GM23338 (cell line): Measurements from ENCODE around the gene CORO7. TPM values are rescaled to one million over a fixed set of nuclear protein-coding genes. Genes with fewer than 3 reads are reported as not detected.
A peak's percentile ranks its signal among the peaks of the same experiment; 100 is the strongest.

ENCODE experiments used
- ATAC-seq: fragments of 200-7000 bp; cut with Tn5 transposase; 3 replicates; pipeline ENCODE4 v1.9.1; 2020
- DNase-seq: peaks from one replicate; pipeline ENCODE4 v3.0.0-alpha.2; 2015; ENCODE audit warnings: low spot score
- H2AFZ ChIP-seq: fragments of 200-600 bp; sonication (generic); 2 replicates; pipeline ENCODE4 v1.8.0; 2016; ENCODE audit warnings: antibody characterized with exemption, mild to moderate bottlenecking, moderate library complexity
- H3F3A ChIP-seq: fragments of 200-600 bp; sonication (generic); replicated peaks from 2 replicates; pipeline ENCODE4 v1.8.0; 2017; ENCODE audit warnings: antibody characterized with exemption, mixed run types, low read depth
- H3K27ac ChIP-seq: fragments of 200-600 bp; sonication (generic); 2 replicates; pipeline ENCODE4 v1.6.1; 2016; ENCODE audit warnings: low read depth
- H3K27me3 ChIP-seq: fragments of 200-600 bp; sonication (generic); 2 replicates; pipeline ENCODE4 v1.8.0; 2016; ENCODE audit warnings: mild to moderate bottlenecking, mixed run types, moderate library complexity; ENCODE audit not compliant: insufficient read depth
- H3K36me3 ChIP-seq: fragments of 200-600 bp; sonication (generic); 2 replicates; pipeline ENCODE4 v1.8.0; 2016; ENCODE audit warnings: mild to moderate bottlenecking; ENCODE audit not compliant: insufficient read depth
- H3K4me1 ChIP-seq: fragments of 200-600 bp; sonication (generic); 2 replicates; pipeline ENCODE4 v1.8.0; 2016; ENCODE audit warnings: mild to moderate bottlenecking, moderate library complexity; ENCODE audit not compliant: insufficient read depth
- H3K4me2 ChIP-seq: fragments of 200-600 bp; sonication (generic); 2 replicates; pipeline ENCODE4 v1.7.1; 2017; ENCODE audit warnings: mixed run types
- H3K4me3 ChIP-seq: fragments of 200-600 bp; sonication (generic); 2 replicates; pipeline ENCODE4 v1.6.1; 2016; ENCODE audit warnings: mixed run types
- H3K79me2 ChIP-seq: fragments of 200-600 bp; sonication (generic); replicated peaks from 2 replicates; pipeline ENCODE4 v1.8.0; 2017; ENCODE audit warnings: mild to moderate bottlenecking; ENCODE audit not compliant: insufficient read depth
- H3K9me2 ChIP-seq: fragments of 200-600 bp; sonication (generic); 2 replicates; pipeline ENCODE4 v1.8.0; 2017; ENCODE audit not compliant: insufficient read depth
- H4K20me1 ChIP-seq: fragments of 200-600 bp; sonication (generic); replicated peaks from 2 replicates; pipeline ENCODE4 v1.8.0; 2017; ENCODE audit warnings: mild to moderate bottlenecking; ENCODE audit not compliant: insufficient read depth
- H3K27ac Mint-ChIP-seq: 2 replicates; pipeline ENCODE4 v1.8.0; 2020; ENCODE audit warnings: inconsistent platforms, mild to moderate bottlenecking, moderate library complexity, mixed read lengths
- H3K27me3 Mint-ChIP-seq: 3 replicates; pipeline ENCODE4 v1.8.0; 2022; ENCODE audit warnings: low read depth, mild to moderate bottlenecking, moderate library complexity, mixed read lengths, inconsistent platforms; ENCODE audit not compliant: insufficient read depth, poor library complexity
- H3K36me3 Mint-ChIP-seq: 3 replicates; pipeline ENCODE4 v1.8.0; 2021; ENCODE audit warnings: low read depth, mild to moderate bottlenecking, inconsistent platforms, moderate library complexity, mixed read lengths
- H3K4me1 Mint-ChIP-seq: 3 replicates; pipeline ENCODE4 v1.8.0; 2020; ENCODE audit warnings: mild to moderate bottlenecking, inconsistent platforms, mixed read lengths
- H3K4me3 Mint-ChIP-seq: 3 replicates; pipeline ENCODE4 v1.8.0; 2021; ENCODE audit warnings: moderate library complexity, mild to moderate bottlenecking, inconsistent platforms, mixed read lengths
- H3K9me3 Mint-ChIP-seq: 3 replicates; pipeline ENCODE4 v1.8.0; 2020; ENCODE audit warnings: moderate library complexity, mild to moderate bottlenecking, inconsistent platforms, mixed read lengths
- CREB1 ChIP-seq: fragments of 250-450 bp; sonication (Bioruptor Pico); IDR thresholded peaks from 2 replicates; pipeline ENCODE4 v1.5.0; 2020; ENCODE audit warnings: low read depth, mild to moderate bottlenecking, moderate library complexity
- CTCF ChIP-seq, 2 experiments: fragments of 200-600 bp in 1 of 2; sonication (generic) in 1 of 2; conservative IDR thresholded peaks; 2 replicates each; pipeline versions ENCODE4 v1.5.1 to v1.6.1; 2016 to 2017; ENCODE audit warnings: antibody characterized with exemption in 2 of 2, low read depth in 2 of 2, mild to moderate bottlenecking in 2 of 2, moderate library complexity in 1 of 2
- EZH2 ChIP-seq: fragments of 200-600 bp; sonication (generic); IDR thresholded peaks from one replicate; pipeline ENCODE4 v1.8.0; 2017; ENCODE audit warnings: antibody characterized with exemption, mild to moderate bottlenecking, low read depth; ENCODE audit not compliant: unreplicated experiment
- POLR2AphosphoS5 ChIP-seq: IDR thresholded peaks from 2 replicates; pipeline ENCODE4 v1.6.1; 2016; ENCODE audit warnings: antibody characterized with exemption, low read depth
- ZNF114 ChIP-seq: fragments of 250-450 bp; sonication (Bioruptor Pico); IDR thresholded peaks from 2 replicates; pipeline ENCODE4 v1.5.0; 2020; ENCODE audit warnings: mild to moderate bottlenecking, moderate library complexity
- polyA plus RNA-seq: library from polyadenylated mRNA; unstranded; fragments of >200 nt; fragmentation: Nextera tagmentation; extraction: Ambion mirVana; gene quantifications from 2 replicates; pipeline ENCODE4 v1.2.1, GENCODE V29; 2016
- total RNA-seq: library from RNA; depleted of rRNA; stranded (reverse); fragments of >200 nt; shearing (Covaris generic); gene quantifications from 2 replicates; pipeline ENCODE4 v1.2.3, GENCODE V29; 2014
- TF ChIP-seq, protein P1 (sequence below): fragments of 250-450 bp; sonication (Bioruptor Pico); IDR thresholded peaks from 2 replicates; pipeline ENCODE4 v1.5.0; 2020; ENCODE audit warnings: mild to moderate bottlenecking, moderate library complexity

CORO7 gene
- total and polyA plus RNA-seq, 2 experiments from 2014 or later, result 14.2 to 46.4 TPM

DNA sequence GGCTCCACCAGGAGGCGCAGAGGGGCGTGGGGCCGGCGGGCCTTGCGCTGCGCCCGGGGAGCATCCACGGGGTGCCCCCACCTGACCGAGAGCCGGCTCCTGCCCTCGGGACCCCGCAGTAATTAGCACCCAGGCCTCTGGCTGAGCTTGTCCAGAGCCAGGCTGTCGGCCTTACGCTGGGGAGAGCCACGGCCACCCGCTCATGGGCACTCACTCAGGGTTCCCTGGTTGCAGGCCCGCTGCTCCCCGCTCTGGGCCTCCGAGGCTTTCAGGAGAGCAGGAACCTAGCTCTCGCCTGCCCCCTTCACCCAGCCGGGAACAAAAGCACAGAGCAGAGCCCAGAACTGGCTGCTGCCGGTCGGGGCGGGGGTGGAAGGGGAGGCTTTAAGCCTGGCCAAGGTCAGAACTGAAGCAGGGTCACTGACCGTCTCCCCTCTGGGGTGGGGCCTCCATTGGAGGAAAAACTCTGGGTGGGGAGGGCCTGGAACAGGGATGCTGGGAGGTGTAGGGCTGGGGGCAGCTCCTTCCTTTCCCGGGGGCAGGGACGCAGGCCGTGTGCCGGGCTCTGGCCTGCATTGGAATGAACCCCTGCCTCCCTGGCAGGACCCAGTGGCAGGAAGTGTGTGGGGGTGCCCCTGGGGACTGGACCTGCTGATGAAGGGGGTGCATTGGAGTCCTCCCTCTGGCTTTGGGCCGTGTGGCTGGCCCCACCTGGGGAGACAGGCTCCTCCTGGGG lies 88.2 kb downstream of the CORO7 start:
- H3K27ac ChIP-seq, result peak overlapping the region; percentile 66; the same call in 1 of the 2 replicates
- H3K36me3 ChIP-seq, result no peaks in the 10 kb centered on the region
- H3F3A ChIP-seq, result peaks cover 16% of the 10 kb centered on the region; the same call in 1 of the 2 replicates
- H3K9me2 ChIP-seq, result no peaks in the 10 kb centered on the region
- ATAC-seq, result peak; percentile 84
- H4K20me1 ChIP-seq, result no peaks in the 10 kb centered on the region; the same call in 1 of the 2 replicates
- H3K4me1 ChIP-seq, result peaks cover 27% of the 10 kb centered on the region
- Mint-ChIP-seq H3K9me3 (no peaks in the 10 kb centered on the region), H3K4me1 (peaks cover 21% of the 10 kb centered on the region), H3K36me3 (peaks cover 3% of the 10 kb centered on the region; the same call in 1 of the 3 replicates), H3K27me3 (peaks cover 7% of the 10 kb centered on the region), H3K27ac (peak overlapping the region; percentile 86), H3K4me3 (peak overlapping the region; percentile 61)
- TF ChIP-seq EZH2, result no peak
- no peak for TF ChIP-seq ZNF114 (CRISPR knock-in tag)
- TF ChIP-seq CTCF (conservative IDR thresholded peaks at IDR 0.05; ENCODE audit: low read depth in 2 of 2), result peak; percentile 52 to 74
- TF ChIP-seq, protein P1, sequence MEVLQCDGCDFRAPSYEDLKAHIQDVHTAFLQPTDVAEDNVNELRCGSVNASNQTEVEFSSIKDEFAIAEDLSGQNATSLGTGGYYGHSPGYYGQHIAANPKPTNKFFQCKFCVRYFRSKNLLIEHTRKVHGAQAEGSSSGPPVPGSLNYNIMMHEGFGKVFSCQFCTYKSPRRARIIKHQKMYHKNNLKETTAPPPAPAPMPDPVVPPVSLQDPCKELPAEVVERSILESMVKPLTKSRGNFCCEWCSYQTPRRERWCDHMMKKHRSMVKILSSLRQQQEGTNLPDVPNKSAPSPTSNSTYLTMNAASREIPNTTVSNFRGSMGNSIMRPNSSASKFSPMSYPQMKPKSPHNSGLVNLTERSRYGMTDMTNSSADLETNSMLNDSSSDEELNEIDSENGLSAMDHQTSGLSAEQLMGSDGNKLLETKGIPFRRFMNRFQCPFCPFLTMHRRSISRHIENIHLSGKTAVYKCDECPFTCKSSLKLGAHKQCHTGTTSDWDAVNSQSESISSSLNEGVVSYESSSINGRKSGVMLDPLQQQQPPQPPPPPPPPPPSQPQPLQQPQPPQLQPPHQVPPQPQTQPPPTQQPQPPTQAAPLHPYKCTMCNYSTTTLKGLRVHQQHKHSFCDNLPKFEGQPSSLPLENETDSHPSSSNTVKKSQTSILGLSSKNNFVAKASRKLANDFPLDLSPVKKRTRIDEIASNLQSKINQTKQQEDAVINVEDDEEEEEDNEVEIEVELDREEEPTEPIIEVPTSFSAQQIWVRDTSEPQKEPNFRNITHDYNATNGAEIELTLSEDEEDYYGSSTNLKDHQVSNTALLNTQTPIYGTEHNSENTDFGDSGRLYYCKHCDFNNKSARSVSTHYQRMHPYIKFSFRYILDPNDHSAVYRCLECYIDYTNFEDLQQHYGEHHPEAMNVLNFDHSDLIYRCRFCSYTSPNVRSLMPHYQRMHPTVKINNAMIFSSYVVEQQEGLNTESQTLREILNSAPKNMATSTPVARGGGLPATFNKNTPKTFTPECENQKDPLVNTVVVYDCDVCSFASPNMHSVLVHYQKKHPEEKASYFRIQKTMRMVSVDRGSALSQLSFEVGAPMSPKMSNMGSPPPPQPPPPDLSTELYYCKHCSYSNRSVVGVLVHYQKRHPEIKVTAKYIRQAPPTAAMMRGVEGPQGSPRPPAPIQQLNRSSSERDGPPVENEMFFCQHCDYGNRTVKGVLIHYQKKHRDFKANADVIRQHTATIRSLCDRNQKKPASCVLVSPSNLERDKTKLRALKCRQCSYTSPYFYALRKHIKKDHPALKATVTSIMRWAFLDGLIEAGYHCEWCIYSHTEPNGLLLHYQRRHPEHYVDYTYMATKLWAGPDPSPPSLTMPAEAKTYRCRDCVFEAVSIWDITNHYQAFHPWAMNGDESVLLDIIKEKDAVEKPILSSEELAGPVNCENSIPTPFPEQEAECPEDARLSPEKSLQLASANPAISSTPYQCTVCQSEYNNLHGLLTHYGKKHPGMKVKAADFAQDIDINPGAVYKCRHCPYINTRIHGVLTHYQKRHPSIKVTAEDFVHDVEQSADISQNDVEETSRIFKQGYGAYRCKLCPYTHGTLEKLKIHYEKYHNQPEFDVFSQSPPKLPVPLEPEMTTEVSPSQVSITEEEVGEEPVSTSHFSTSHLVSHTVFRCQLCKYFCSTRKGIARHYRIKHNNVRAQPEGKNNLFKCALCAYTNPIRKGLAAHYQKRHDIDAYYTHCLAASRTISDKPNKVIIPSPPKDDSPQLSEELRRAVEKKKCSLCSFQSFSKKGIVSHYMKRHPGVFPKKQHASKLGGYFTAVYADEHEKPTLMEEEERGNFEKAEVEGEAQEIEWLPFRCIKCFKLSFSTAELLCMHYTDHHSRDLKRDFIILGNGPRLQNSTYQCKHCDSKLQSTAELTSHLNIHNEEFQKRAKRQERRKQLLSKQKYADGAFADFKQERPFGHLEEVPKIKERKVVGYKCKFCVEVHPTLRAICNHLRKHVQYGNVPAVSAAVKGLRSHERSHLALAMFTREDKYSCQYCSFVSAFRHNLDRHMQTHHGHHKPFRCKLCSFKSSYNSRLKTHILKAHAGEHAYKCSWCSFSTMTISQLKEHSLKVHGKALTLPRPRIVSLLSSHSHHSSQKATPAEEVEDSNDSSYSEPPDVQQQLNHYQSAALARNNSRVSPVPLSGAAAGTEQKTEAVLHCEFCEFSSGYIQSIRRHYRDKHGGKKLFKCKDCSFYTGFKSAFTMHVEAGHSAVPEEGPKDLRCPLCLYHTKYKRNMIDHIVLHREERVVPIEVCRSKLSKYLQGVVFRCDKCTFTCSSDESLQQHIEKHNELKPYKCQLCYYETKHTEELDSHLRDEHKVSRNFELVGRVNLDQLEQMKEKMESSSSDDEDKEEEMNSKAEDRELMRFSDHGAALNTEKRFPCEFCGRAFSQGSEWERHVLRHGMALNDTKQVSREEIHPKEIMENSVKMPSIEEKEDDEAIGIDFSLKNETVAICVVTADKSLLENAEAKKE (CRISPR knock-in tag), result no peak
- TF ChIP-seq POLR2AphosphoS5, result no peak
- TF ChIP-seq CREB1, result no peak
- H3K4me2 ChIP-seq, result peak overlapping the region; percentile 89
- DNase-seq, result peak; percentile 95
- H3K4me3 ChIP-seq, result peak overlapping the region; percentile 65
- H3K27me3 ChIP-seq, result no peaks in the 10 kb centered on the region
- H3K79me2 ChIP-seq, result peaks cover 68% of the 10 kb centered on the region
- no peak overlapping the region for H2AFZ ChIP-seq
